ENCODE data around the gene DNLZ. TPM values are rescaled to one million over a fixed set of nuclear protein-coding genes. Genes with fewer than 3 reads are reported as not detected.
"Not testable (repeated sequence)": the region's sequence is repeated elsewhere in the genome, so short reads cannot be mapped to it uniquely, and the experiment has no call there.

Gene DNLZ
- polyA plus RNA-seq, 10 donors = 5.0 to 16.2 (median 10.2) TPM

DNA sequence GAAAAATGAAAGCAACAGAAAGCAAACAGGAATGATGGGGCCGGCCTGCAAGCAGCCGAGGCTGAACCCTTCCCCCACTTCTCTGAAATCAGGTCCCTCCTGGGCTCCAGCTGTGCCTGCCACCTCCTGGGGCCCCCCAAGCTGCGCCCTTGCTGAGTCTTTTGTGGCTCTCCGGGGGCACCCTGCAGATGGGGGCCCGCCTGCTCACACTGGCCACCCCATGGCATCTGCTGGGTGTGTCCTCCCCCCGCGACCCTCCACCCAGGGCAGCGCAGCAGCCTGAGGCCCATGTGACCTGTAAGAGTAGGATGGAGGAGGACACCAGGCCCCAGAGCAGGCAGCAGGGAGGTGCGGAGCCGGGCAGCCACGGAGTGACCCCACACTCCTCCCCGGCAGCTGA, 30.5 kb downstream of the DNLZ start:
- DNase-seq = no peak

- no peak for DNase-seq
These were observed 31.0 kb downstream of the DNLZ start for GRCh38 chr9:136332482-136332983.

DNA sequence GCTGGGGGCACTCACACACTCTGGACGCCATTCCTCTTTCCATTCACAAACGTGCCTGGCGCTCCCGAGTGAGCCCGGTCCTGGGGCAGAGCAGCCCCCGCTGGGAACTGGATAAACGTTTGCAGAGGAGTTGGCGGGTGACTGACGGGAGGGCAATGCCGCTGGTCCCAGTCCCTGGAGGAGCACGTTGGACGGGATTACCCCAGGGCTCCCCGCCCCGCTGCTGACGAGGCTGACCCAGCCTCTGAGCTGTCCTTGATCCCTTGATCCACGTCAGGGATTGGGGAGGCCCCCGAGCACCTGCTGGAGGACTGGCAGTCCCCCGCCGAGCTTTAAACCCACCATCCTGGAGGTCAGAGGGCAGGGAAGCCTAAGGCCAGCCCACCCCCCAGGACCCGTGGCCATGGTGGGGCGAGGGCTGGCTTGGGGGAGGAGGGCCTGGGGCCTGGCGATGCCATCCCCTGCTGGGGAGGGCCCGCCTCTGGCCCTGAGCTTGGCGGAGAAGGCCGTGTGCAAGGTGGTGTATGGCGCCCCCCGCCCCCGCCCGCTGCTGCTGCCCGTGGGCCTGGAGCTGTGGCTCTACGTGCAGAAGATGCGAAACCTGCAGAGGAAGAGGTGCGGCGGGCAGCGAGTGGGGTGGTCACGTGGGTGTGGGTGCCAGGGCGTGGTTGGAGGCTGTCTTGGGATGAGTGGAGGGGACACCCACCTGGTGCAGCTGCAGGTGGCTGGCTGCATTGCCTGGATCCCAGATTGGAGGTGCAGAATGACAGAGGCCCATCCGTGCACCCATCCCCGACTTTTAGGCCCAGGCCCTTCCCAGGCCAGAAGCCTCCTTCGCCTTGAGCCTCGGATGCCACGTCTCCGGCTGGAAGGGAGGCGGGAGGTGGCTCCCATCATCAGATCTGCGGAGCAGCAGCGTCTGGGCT, 31.7 kb downstream of the DNLZ start:
- no peak for DNase-seq

DNA sequence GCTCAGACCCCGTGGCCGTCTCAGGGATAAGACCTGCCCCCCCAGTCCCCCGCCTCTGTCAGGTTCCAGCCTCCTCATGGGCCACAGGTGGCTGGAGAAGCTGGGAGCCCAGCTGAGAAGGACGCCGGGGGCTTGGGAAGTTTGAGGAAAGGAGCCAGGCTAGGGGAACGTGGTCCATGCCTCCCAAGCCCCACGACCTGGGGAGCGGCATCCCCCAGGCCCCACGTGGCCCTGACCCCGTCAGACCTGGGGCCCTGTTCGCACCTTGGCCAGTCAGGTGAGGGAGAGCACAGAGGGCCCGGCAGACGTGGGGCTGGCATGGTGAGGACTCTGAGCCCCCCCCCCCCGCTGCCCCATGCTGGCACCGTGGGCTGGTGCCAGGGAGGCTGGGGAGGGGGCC, 32.5 kb downstream of the DNLZ start:
- no peak for DNase-seq

GRCh38 chr9:136330406-136330990, 33.0 kb downstream of the DNLZ start:
- no peak for DNase-seq

DNA sequence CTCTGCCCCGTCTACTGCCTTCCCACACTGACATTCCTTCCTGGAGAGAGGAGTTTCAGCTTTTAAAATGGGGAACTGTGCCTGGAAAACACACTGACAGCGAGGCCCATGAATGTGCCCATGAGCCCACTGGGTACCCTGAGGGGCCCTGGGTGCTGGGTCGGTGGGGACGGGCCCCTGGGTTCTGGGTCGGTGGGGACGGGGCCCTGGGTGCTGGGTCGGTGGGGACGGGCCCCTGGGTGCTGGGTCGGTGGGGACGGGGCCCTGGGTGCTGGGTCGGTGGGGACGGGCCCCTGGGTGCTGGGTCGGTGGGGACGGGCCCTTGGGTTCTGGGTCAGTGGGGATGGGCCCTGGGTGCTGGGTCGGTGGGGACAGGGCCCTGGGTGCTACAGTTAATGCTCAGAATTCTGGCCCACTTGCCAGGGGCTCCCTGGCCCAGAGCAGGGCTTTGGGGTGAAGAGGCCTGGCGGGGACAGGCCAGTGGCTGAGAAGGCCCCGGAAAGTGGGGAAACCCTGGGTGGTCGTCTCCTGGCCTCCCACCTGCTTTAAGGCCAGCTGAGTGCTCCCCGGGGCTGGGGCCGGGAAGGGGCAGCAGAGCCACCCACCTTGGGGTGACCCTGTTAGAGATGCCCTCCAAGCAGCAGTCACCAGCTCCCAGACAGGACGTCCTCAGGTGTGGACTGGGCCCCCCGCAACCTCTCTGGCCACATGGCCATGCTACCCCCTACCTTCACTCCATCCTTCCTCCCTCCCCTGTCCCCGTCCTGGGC, 33.7 kb downstream of the DNLZ start:
- no peak for DNase-seq

DNA sequence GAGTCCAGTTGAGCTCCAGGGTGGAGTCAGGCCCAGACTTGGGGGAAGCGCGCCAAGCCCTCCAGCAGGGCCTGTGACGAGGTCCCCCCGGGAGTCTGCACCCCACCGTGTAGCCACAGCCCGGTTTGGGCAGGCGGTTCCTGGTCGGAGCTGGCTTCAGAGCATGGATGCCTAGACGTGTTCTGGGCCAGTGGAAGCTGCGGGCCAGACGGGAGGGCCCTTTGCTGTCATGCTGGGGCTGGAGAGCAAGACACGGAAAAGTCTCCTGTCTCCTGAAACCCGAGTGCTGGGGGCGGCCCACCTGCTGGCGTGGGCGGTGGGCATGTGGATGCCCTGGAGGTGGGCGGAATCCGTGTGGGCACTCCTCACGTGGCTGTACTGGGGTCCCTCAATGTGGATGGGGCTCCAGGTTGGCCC, 34.3 kb downstream of the DNLZ start:
- no peak for DNase-seq

- DNase-seq = peak in 1 of 3 donors; percentile 82
These were observed 34.9 kb downstream of the DNLZ start for GRCh38 chr9:136328622-136329041.

DNA sequence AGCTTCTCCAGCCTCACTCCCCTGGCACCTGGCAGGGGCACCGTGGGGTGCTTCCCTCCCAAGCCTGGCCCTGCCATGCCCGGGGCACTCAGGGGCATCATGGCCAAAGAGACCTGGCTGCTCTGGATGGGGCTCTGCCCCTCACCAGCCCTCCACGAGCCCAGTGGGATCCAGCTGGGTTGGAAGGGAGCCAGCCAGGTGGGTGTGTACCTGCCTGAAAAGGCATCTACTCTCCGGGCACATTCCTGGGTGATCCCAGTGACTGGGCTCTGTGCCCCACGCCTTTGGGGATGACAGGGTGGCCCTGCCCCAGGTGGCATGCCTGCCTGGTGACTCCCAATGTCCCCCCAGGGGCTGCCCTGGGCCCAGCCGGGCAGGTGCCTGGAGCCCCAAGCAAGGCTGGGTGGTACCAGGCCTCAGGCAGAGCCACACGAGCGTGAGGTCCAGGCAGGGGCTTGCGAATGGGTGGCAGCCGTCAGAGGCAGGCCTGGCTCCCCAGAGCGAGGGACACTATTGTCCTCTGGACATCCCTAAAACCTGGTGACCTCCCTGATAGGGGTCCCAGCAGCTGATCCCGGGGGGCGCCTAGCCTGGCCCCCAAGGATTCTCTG, 35.4 kb downstream of the DNLZ start:
- DNase-seq = no peak

DNA sequence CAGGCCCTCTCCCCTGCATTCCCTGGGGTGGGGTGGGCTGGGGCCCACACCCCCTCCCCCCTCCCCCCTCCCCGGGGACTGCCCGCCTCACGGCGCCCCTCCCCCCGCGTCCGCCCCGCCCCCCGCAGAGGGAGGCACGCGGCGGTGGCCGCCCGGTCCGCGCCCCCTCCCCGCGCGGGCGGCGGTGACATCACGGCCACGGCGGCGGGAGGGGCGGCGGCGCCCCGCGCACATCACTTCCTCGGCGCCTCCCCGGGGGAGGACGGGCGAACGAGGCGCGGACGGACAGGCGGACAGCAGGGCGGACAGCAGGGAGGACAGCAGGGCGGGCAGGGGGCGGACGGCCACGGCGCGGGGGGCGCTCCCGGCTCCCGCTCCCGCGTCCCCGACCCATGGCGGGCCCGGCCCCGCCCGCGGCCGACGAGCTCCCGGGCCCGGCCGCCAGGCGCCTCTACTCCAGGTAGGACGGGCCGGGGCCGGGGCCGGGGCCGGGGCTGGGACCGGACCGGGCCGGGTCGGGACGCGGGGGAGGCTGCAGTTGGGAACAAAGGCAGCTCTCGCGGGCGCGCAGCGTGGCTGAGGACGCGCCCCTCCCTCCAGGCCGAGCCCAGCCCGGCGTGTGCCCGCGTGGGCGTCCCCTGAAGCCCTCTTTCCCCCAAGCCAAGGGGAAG, 36.1 kb downstream of the DNLZ start, which contains the start of gene GPSM1:
Gene GPSM1 (plus strand): TSS at position 236 of the 671 bp plus-strand sequence. CDS start 157 bp downstream, at position 393.
- DNase-seq = peak in 2 of 3 donors; percentile 70 to 80

- no peak for DNase-seq
These were observed 36.7 kb downstream of the DNLZ start for GRCh38 chr9:136326761-136327303.

DNA sequence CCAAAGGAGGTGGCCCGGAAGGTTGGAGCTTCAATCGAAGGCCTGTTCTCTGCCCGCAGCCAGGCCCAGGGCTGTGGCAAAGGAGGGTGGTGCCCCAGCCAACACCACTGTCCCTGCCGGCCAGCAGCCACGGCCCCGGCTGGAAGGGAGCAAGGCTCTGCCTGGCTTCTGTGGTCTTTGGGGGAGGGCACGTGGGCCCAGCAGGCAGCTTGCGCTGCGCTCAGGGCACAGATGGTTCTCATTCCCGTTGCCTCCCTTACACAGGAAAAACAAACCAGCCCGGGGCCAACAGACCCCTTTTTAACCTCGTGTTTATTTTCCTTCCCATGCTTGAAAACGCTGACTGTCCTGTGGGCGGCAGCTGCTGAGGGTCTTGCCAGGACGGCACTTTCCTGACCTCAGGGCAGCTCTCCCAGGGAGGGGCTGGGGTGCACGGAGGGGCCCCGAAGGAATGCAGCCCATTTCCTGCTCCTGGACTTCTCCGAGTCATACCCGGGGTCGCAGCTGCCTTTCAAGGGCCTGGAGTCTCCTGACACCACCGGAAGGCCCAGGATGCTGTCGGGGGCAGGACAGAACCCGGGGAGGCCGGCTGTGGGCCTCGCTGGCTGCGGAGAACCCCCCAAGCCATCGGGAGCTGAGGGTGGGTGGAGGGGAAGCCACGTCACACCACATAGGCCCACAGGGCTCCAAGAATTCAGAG, 37.3 kb downstream of the DNLZ start:
- DNase-seq = peak in 2 of 3 donors; percentile 51 to 71

- no peak for DNase-seq
These were observed 38.2 kb downstream of the DNLZ start for GRCh38 chr9:136325358-136325757.

GRCh38 chr9:136324501-136325300, 38.8 kb downstream of the DNLZ start:
- DNase-seq = no peak

GRCh38 chr9:136323371-136323789, 40.2 kb downstream of the DNLZ start:
- no peak for DNase-seq

DNA sequence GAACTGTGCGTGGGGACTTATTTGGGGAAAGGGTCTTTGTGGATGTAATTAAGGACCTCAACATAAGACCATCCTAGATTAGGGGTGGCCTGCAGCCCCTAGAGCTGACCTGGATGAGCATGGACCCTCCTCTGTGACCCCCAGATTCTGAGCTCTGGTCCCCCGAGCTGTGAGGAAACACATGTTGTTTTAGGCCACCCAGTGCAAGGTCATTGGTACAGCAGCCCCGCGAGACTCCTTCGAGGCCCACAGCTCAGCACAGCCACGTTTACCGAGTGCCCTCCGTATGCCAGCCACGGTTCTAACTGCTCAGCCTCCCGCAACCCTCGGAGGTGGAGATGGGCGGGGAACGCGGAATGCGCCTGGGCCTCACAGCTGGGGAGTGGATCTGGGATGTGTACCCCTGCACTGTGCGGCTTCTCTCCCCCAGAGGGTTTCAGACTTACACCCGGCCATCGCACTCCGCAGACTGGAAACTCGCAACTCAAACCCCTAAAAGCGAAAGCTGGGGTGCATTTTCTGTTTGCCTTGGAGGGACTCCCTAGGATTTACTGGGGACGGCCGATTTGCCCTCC, 40.7 kb downstream of the DNLZ start:
- no peak for DNase-seq

DNA sequence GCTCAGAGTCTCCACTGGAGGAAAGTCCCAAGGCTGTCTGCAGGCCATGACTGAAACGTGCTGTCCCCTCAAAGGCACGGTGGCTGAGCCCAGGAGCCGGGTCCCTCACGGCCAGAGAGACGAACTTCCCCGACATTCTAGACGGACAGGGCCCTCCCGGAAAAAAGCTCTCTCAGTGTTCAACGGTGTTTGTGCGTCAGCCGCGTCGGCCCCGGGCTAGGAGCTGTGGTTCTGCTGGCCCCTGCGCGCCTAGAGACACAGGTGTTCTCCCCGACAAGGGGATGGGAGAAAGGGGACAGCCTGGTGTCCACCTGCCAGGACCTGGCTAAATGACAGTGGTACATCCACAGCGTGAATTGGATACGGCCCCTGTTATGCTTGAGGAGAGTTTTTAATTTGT, 42.0 kb downstream of the DNLZ start:
- no peak for DNase-seq

DNA sequence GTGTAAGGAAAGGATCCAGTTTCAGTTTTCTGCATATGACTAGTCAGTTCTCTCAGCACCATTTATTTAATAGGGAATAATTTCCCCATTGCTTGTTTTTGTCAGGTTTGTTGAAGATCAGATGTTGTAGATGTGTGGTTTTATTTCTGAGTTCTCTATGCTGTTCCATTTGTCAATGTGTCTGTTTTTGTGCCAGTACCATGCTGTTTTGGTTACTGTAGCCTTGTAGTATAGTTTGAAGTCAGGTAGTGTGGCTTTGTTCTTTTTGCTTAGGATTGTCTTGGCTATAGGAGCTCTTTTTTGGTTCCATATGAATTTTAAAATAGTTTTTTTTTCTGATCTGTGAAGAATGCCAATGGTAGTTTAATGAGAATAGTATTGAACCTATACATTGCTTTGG, 42.6 kb downstream of the DNLZ start:
- not testable (repeated sequence) for DNase-seq

DNA sequence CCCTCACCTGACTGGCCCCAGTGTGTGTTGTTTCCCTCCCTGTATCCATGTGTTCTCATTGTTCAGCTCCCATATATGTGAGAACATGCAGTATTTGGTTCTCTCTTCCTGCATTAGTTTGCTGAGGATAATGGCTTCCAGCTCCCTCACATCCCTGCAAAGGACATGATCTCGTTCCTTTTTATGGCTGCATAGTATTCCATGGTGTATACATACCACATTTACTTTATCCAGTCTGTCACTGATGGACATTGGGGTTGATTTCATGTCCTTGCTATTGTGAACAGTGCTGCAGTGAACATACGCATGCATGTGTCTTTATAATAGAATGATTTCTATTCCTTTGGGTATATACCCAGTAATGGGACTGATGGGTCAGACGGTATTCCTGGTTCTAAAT, 43.6 kb downstream of the DNLZ start:
- DNase-seq = not testable (repeated sequence)
